ENCODE data around the gene HYI.

Gene HYI

DNA sequence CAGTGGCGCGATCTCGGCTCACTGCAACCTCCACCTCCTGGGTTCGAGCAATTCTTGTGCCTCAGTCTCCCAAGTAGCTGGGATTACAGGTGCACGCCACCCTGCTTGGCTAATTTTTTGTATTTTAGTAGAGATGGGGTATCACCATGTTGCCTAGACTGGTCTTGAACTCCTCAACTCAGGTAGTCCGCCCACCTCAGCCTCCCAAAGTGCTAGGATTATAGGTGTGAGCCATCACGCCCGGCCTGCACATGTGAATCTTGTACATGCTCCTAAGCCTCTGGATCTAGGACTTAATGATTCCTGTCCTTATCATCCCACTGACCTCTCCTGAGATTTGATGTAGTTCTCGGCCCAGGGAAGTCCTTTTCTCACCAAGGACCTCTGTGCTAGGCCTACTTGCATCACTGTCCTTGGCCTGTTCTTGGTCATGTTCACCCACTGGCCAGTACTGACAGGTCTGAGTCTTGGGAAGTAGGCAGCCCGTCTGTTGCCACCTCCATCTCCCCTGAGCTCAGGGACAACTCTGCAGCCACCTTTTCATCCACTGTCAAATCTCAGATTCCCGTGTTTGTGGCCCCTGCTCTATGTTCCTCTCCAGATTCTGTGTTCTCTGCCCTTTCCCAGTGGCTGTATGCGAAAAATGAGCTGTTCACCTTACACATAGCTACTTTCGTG, 9.4 kb downstream of the HYI start:
- no peak for DNase-seq (ENCODE audit: low spot score)

DNA sequence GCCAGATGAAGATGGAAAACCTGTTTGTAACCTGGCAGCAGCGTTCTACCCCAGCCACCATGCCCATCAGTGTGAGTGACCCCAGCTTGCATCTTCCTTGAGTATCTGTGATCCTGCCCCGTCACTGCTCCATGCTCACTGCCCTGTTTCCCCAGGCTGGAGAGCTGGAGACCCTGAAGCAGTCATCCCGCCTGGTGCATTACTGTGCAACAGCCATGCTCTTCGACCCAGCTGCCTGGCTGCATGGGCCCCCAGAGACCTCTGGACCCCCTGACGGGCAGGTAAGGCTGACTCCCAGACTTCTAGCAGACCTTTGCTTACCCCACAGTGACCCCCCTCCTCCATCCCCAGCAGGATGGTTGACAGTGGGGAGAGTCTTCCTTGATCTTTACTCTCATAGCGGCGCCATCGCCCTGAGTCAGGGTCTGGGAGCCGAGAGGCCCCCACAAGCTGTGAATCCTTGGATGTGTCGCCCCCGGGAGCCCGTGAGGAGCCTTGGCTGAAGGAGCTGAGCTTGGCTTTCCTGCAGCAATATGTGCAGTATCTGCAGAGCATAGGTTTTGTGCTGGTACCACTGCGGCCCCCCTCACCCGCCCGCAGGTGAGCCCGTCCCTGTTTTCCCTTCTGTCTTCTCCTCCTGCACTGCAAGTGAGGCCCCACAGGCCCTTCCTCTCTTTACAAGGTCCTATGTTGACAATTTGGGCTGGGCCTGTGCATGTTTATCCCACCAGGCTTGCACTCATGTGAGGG, 10.4 kb downstream of the HYI start:
- no peak for DNase-seq (ENCODE audit: low spot score)

DNA sequence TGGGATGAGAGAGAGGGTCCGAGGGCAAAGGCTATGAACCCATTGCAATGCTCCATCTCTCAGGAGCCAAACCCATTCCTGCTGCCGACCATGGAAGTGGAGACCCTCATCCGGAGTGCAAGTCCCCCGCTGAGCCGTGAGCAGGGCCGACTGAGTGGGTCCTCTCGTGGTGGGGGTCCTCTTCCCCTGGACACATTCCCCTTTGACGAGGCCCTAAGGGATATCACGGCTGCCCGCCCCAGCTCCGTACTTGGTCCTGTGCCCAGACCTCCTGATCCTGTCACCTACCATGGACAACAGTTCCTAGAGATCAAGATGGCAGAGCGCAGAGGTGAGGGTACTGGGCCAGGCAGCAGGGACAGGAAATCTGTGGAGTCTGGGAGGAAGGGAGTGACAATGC, 11.0 kb downstream of the HYI start:
- no peak for DNase-seq (ENCODE audit: low spot score)

DNA sequence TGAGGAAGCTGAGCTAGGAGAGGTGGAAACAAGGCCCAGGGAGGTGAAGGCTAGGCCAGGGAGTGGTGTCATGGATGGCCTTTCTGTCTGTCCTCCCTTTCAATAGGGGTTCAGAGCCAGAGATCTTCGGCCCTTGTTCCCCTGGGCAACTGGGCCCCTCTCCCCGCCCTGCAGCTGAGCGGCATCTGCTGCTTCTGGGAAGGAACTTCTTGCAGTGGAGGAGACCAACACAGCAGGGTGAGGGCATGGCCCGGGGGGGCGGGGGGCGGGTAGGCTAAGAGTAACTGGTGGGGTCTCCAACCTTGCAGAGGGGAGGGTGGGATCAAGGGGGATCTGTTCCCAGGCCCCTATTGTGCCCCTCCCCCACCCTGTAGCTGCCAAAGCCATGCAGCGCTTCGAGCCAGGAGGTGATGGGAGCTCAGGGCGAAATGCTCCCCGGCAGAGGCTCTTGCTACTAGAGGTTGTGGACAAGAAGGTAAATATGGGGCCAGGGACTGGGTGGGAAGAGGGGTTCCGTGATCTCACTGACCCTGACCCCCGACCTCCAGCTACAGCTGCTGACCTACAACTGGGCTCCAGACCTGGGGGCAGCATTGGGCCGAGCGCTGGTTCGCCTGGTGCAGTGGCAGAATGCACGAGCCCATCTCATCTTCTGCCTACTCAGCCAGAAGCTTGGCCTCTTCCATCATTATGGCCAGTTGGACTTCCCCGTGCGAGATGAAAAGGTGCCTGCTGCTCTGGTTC, 11.7 kb downstream of the HYI start:
- DNase-seq (ENCODE audit: low spot score): no peak

DNA sequence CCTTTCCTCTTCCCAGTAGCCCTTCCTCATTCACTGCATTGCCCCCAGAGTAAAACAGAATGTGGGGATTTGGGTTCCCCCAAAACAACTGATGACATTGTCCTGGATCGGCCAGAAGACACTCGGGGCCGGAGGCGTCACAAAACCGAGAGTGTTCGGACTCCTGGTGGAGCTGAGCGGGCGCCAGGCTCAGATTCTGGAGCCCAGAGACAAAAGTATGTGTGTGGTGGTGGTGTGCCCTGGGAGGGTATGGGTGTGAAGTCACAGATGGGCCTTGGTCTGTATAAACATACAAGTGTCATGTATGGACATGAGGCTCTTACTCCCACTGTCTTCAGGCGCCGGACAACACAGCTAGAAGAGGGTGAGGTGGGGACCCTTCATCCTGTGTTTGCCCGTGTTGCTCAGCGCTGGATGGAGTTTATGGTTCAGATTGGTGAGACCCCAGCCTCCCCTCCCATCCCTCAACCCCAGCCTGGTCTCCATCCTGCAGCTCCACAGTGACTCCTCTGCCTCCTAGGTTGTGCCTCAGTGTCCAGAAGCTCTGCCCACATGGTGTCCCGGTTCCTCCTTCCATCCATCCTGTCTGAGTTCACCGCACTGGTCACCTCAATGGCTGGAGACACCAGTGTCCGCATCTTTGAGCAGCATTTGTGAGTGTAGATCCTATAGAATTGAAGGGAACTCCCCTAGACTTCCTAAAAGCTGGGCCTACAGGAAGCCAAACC, 12.4 kb downstream of the HYI start:
- no peak for DNase-seq (ENCODE audit: low spot score)

DNA sequence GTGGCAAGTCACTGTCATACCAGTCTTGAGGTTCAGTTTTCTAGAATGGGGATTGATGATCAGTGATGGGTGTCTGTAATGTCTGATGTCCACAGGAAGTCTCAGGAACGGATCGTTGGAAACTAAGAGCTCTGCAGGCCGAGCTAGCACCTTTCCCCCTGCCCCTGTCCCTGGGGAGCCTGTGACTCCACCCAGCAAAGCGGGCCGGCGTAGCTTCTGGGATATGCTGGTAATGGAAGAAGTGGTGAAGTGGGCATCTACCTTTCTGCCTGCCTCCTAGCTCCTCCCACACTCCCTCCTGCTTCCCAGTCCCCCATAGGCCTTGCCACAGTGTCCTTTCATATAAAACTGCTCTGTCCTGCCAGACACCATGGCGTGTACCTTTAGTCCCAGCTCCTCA, 13.4 kb downstream of the HYI start:
- DNase-seq (ENCODE audit: low spot score): no peak

DNA sequence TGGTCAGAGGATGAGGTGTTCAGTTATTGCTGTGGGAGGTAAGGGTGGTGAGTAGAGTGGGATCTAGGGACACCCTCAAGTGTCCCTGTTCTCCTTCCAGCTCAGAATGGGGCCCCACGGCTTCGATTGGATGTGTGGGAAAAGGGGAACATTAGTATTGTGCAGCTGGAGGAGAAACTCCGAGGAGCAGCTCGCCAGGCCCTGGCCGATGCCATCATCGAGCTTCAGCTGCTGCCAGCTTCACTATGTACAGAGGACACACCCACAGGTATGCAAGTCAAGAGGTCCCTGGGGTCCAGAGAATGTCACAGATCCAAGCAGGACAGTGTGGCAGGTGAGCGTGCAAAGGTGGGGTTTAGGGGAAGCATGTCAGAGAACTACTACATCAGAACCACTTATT, 13.9 kb downstream of the HYI start:
- no peak for DNase-seq (ENCODE audit: low spot score)

DNA sequence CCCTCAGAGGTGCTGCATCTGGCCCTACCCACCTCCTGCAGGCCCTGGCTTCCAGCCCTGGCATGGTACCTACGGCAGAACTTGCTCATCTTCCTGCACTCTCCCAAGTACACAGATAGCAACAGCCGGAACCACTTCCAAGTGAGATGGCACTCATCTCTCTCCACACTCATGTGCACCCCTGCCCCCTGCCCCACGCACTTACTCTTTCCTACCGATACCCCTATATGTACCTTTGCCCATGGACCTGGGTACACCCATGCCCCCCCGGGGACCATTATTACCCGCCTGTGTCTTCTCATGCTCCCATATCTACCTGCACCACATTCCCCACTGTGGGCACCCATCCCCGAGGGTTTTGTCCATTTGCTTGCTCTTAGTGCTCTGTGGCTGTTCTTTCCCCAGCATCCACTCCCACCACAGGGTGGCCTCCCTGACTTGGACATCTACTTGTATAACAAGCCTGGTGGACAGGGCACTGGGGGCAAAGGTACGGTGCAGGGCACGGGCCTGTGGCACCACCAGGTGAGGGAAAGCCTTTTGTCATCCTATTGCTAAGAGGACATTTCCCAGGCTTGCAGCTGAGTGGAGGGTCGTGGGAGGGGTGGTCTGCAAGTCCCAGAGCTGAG, 14.7 kb downstream of the HYI start:
- DNase-seq (ENCODE audit: low spot score): no peak

DNA sequence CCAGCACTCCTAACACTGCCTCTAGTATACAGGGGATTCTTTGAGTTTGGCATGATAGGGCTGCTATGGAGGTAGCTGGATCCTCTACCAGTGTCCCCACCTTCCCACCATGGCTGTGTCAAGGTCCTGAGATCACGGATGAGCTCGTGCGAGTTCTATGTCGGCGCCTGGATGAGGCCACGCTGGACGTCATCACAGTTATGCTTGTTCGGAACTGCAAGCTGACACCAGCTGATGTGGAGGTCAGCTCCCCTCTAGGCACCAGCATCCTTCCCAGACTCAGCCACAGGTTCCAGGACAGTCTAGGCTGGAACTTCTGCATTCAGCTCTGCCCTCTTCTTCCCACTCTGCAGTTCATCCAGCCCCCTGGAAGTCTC, 15.2 kb downstream of the HYI start:
- DNase-seq (ENCODE audit: low spot score): no peak

DNA sequence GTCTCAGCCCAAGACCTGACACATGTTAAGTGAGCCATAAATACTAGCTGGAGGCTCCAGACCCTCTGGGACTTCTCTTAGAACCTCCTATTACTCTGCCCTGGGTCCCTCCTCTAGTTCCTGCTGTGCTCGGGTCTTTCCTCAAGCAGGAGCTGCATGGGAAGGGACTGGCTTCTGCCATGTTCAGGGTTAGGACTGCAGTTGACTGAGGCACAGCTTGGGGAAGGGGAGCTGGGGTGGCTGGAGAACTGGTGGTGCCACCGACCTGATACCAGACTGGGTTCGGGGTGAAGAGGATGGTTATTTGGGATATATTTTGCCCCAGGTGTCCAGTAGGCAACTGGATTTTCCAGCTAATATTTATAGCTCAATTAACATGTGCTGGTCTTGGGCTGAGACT, 15.7 kb downstream of the HYI start:
- no peak for DNase-seq (ENCODE audit: low spot score)

DNA sequence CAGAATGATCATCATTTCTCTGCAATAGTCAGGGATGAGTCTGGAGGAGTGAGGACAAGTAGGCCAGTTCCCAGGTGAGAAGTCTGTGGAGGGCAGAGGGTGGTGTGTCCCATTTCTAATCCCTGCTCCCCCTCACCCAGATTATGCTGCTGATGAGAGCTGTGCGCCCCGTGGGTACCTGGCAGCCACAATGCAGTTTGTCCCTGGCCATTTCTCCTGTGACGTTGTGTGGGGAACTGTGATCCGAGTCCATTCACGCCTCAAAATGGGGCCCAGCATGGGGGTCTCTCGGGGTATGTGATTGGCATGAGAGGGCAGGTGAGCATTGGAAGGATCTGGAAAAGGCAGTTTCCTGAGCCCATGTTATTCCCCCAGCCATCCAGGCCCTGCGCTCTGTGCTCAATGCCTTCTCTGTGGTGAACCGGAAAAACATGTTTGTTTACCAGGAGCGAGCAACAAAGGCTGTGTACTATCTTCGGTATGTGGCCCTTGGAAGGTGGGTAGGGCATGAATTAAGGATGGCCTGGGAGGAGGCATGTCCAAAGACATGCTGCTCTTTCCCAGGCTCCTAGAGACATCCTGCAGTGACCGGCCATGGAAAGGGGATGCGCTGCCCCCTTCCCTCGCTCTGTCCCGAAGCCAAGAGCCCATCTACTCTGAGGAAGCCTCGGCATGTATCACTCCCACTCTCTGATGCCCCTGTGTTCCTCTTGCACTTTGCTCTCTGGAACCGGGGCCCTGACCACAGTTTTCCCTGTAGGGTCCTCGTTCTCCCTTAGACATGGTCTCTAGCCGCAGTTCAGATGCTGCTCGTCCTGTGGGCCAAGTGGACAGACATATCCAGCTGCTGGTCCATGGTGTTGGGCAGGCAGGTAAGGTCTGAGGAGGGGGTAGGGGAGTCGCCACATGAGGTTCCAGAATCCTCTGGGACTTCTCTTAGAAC, 16.4 kb downstream of the HYI start:
- no peak for DNase-seq (ENCODE audit: low spot score)

DNA sequence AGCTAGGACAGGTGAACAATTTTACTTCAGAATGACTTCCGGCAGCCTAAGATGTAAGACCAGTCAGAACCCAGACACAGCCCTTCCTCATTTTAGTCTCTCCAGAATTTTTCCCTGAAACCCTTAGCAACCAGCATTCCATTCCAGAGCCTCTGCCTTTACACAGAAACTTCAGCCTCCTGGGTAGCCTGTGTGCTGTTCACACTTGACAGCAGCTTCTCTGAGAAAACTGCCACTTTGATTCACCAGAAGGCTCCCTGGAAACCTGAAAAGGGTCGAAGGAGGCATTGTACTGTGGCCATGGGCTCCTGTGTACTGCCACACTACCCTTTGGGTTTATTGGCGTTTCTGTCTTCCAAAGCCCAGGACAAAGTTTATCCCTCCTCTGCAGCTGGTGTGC, 17.4 kb downstream of the HYI start:
- no peak for DNase-seq (ENCODE audit: low spot score)

DNA sequence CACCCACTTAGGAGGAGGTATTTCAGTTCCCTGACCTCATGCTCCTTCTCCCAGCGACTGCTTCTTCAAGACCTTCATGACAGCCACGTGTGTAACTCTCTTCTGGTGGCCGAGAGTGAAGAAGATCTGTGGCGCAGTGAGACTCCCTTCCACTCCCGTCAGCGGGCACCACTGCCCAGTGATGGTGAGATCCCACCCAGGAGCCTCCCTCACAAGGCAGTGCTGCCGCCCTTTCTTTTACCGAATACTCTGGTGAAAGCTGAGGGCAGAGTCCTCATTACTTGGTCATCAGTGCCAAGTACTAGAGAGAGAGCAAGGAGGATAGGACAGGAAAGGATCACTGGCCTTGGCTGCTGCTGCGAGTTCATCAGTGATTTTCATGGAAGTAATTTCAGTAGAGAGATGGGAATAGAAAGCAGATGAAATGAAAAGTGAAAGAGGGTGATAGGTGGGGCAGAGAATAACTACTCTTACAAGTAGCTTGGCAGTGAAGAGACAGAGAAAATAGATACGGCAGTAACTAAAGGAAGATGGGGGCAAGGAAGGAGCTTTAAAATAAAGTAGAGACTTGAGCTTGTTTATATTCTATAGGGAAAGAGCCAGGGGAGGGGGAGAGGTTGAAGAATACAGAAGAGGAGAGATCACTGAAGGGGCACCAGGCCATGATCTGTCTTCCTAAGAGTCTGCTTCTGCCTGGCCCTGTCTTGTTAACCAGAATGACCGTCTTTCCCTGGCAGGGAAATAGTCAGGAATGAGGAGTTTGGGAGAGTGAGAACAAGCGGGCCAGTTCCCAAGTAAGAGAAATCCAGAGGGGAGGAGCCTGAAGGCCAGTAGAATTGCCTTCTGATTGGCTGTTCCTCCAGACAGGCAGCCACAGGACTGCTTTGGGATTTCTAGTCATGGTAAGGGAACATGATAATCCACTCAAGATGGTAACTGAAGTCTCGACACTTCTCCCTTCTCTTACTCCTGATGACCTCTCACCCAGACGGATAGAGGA, 18.3 kb downstream of the HYI start:
- DNase-seq (ENCODE audit: low spot score): no peak

DNA sequence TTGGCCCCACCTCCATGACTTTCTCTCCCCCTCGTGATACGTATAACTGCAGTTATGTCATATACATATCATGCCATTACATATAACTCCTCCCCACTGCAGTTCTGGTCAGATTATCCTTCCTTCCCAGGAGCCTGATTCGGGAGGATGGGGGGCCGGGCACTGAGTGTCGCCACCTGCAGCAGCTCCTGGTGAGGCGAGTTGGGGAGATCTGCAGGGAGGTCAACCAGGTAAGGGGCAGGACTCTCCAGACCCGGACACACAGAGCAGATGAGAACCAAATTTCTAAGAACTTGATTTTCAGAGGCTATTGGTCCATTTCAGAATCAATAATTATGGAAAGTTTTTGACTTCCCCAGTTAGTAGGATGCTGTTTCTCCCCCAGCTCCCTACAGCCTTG, 19.5 kb downstream of the HYI start:
- DNase-seq (ENCODE audit: low spot score): no peak

DNA sequence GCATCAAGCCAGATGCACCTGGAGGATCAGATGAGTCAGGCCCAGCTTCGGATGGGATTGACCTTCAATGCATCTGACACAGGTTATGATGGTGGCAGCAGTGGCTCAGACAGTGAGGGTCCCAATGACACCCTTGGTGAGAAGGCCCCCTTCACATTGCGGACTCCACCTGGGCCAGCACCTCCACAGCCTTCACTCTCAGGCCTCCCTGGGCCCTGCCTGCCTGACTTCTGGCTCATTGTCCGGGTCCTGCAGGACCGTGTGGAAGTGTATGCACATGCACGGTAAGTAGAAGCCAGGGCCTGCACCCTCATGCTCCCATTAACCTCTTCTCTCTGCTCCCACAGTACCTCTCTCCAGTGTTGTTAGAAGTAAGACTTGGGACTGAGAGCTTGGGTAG, 20.8 kb downstream of the HYI start:
- DNase-seq (ENCODE audit: low spot score): no peak

DNA sequence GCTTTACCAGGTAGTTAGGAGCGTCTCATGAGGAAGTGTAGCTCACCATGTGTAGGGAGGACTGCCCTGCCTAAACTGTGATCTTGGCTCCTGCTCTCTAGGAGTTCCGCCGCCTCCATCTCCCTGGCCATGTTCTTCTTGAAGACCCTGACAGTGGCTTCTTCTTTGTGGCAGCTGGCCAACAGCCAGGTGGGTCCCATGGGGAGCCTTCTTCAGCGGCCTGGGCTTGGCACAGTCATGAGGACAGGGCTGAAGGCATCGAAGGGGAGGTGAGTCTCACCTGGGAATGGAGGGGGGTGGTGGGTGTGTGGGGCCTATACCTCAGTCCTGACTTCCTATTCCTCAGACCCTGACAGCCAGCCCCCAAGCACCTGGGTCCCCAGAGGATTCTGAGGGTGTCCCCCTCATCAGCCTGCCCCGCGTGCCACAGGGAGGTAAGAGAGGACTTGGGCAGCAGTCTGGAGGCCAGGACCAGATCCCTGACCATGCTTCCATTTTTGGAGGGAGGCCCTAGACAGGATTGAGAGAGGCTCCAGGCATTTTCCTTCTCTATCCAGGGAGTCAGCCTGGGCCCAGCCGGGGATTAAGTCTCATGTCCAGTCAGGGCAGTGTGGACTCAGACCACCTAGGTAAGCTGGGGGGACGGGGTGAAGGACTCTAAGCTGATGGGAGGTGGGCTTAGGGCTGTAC, 21.4 kb downstream of the HYI start:
- DNase-seq (ENCODE audit: low spot score): no peak

DNA sequence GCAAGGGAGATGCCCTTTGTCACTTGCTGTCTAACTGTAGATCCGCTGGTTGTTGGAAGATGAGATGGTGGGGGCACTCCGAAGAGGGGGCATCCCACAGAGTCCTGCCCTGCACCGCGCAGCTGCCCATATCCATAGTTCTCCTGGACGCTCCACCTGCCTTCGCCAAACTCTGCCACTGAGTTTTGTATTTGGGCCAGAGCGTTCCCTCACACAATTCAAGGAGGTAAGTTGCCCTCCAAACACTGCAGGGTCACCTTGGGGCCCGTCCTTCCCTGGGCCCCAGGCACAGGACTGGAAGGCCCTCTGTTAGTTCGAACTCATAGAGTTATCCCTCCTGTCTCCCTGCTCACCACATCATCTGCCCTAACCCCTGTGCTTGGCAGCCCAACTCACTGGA, 22.1 kb downstream of the HYI start:
- DNase-seq (ENCODE audit: low spot score): no peak

DNA sequence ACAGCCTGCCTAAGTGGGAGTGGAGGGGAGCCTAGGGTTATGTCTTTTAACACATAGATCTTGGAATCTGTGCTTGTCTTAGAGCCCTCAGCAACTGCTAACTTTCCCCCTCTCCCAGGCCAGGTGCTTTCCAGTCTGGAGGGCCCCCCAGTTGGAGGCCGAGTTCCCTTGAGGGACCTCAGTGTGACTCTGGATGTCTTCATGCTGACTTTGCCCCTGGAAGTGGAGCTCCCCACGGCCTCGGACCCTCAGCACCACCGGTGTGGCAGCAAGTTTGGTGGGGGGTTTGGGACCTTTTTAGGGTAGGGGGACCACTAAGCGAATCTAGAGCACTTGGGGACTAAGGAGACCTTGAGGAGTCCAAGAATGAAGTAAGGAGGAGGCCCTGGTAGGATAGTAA, 22.9 kb downstream of the HYI start:
- DNase-seq (ENCODE audit: low spot score): no peak

DNA sequence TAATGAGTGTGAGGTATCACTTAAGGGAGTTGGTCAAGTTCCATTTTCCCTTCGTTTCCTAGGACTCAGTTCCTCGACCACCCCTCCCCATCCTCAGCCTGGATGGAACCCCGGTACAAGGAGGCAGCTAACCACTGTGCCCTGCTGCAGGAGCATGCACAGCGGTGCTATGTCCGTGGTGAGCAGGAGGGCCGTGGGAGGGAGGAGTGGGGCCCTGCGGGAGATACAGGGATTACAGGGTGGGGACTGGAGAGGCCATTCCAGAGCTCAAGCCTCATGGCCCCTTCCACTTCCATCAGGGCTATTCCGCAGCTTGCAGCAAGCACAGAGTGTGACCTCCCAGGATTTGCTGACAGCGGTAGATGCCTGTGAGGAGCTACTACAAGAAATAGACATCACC, 25.8 kb downstream of the HYI start:
- no peak for DNase-seq (ENCODE audit: low spot score)

All from putamen (tissue), 1 donor.